Measurements from ENCODE around the gene CYP3A5. TPM values are rescaled to one million over a fixed set of nuclear protein-coding genes. Genes with fewer than 3 reads are reported as not detected.

Gene CYP3A5
- total and polyA plus RNA-seq, 12 donors = 4.1 to 92.7 (median 39.6) TPM

- no peak for DNase-seq
- intact Hi-C loops (cut with DNase I) = no loop called here
- Histone ChIP-seq H3K27ac (no peak overlapping the region), H3K9me3 (replicated peaks in 1 of 3) (no peaks in the 10 kb centered on the region), H3K27me3 (no peaks in the 10 kb centered on the region), H3K4me3 (no peak overlapping the region), H3K4me1 (replicated peaks in 1 of 2) (no peaks in the 10 kb centered on the region), H3K36me3 (replicated peaks in 1 of 2) (no peaks in the 10 kb centered on the region)
- TF ChIP-seq CTCF (IDR thresholded peaks at IDR 0.05) (no peak), POLR2A (IDR thresholded peaks at IDR 0.05) (no peak)
- 93 to 100% (median 96%) methylated on average over 1 of the region's 1 CpG for WGBS, 4 donors
Measured at GRCh38 chr7:99645590-99645989, 34.2 kb downstream of the CYP3A5 start.

GRCh38 chr7:99644431-99644830, 35.4 kb downstream of the CYP3A5 start:
- H3K4me3 ChIP-seq = no peak overlapping the region
- intact Hi-C loops (cut with DNase I) = no loop called here
- H3K36me3 ChIP-seq (replicated peaks in 1 of 2) = no peaks in the 10 kb centered on the region
- 92 to 96% (median 95%) methylated on average over 3 of the region's 3 CpGs for WGBS, 4 donors
- H3K27ac ChIP-seq = no peak overlapping the region
- H3K9me3 ChIP-seq (replicated peaks in 1 of 3) = no peaks in the 10 kb centered on the region
- H3K4me1 ChIP-seq (replicated peaks in 1 of 2) = no peaks in the 10 kb centered on the region
- TF ChIP-seq CTCF (IDR thresholded peaks at IDR 0.05) = no peak
- TF ChIP-seq POLR2A (IDR thresholded peaks at IDR 0.05) = no peak
- no peaks in the 10 kb centered on the region for H3K27me3 ChIP-seq
- no peak for DNase-seq

- intact Hi-C loops (cut with DNase I) = no loop called here
- TF ChIP-seq POLR2A (IDR thresholded peaks at IDR 0.05) = no peak
- no peak for TF ChIP-seq CTCF (IDR thresholded peaks at IDR 0.05)
- no peak overlapping the region for H3K27ac ChIP-seq
- no peaks in the 10 kb centered on the region for H3K9me3 ChIP-seq (replicated peaks in 1 of 3)
- 84 to 96% (median 88%) methylated on average over 2 of the region's 2 CpGs; no CpG with 5 or more reads in 1 of the 4 donors for WGBS, 4 donors
- H3K27me3 ChIP-seq = no peaks in the 10 kb centered on the region
- H3K4me1 ChIP-seq (replicated peaks in 1 of 2) = no peaks in the 10 kb centered on the region
- H3K36me3 ChIP-seq (replicated peaks in 1 of 2) = no peaks in the 10 kb centered on the region
- DNase-seq = no peak
- H3K4me3 ChIP-seq = no peak overlapping the region
Measured at GRCh38 chr7:99643464-99643863, 36.3 kb downstream of the CYP3A5 start.

GRCh38 chr7:99642027-99642426, 37.8 kb downstream of the CYP3A5 start:
- Histone ChIP-seq H3K27ac (no peak overlapping the region), H3K9me3 (replicated peaks in 1 of 3) (no peaks in the 10 kb centered on the region), H3K36me3 (replicated peaks in 1 of 2) (no peaks in the 10 kb centered on the region), H3K4me3 (no peak overlapping the region), H3K27me3 (no peaks in the 10 kb centered on the region), H3K4me1 (replicated peaks in 1 of 2) (no peaks in the 10 kb centered on the region)
- WGBS, 4 donors = 88 to 97% (median 92%) methylated on average over 1 of the region's 1 CpG
- TF ChIP-seq CTCF (IDR thresholded peaks at IDR 0.05) = no peak
- TF ChIP-seq POLR2A (IDR thresholded peaks at IDR 0.05) = no peak
- intact Hi-C loops (cut with DNase I) = no loop called here
- DNase-seq = no peak

Data from adrenal gland (tissue), 12 donors.